MM.1S (cell line): Measurements from ENCODE around the gene SFMBT2.

Source experiments
- CTCF ChIP-seq: fragments of 300-600 bp; sonication (generic); IDR thresholded peaks from 2 replicates; pipeline ENCODE4 v1.5.1; 2016; ENCODE audit warnings: antibody characterized with exemption, low read length, mixed read lengths
- EZH2phosphoT487 ChIP-seq: fragments of 300-600 bp; sonication (generic); IDR thresholded peaks from 2 replicates; pipeline ENCODE4 v1.6.1; 2018; ENCODE audit warnings: antibody characterized with exemption, low read length

DNA sequence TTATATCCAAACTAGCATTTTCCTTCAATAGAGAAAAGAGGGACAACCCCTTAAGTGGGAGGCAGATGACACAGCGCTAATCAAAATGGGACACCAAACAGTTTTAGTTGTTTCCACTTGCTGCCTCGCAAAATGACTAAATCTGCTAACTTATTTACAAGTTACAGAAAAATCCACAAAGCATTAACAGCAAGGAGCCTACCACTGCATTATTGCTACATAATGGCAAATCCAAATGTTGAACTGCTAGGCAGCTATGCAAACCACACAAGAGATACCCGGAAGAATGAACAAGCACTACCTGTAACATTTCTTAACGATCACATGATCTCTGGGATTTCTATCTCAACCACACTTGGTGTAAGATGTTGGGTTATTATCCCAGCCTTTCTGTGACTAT, 96.7 kb downstream of the SFMBT2 start:
- TF ChIP-seq EZH2phosphoT487: no peak
- no peak for TF ChIP-seq CTCF
